GM12891 (cell line): ENCODE measurements around the gene ATG16L1.
A peak's percentile ranks its signal among the peaks of the same experiment; 100 is the strongest.
"Not testable (repeated sequence)": the region's sequence is repeated elsewhere in the genome, so short reads cannot be mapped to it uniquely, and the experiment has no call there.

Experiments
- DNase-seq: peaks from one replicate; pipeline ENCODE4 v3.0.0; 2011; ENCODE audit warnings: low spot score; ENCODE audit not compliant: insufficient read length
- FAIRE-seq: peaks from 2 replicates; lab custom pipeline; 2011; peaks lifted over from hg19 to GRCh38; lab: Jason Lieb, UNC
- PAX5 ChIP-seq: IDR thresholded peaks from 2 replicates; pipeline ENCODE4 v1.6.1; 2011; ENCODE audit warnings: low read length, moderate library complexity, mild to moderate bottlenecking; ENCODE audit not compliant: insufficient read depth, severe bottlenecking
- POLR2A ChIP-seq: IDR thresholded peaks from 2 replicates; pipeline ENCODE4 v1.6.1; 2011; ENCODE audit warnings: low read depth, low read length, control low read depth
- POLR2AphosphoS5 ChIP-seq: IDR thresholded peaks from 2 replicates; pipeline ENCODE4 v1.6.1; 2011; ENCODE audit warnings: low read depth, low read length, control low read depth
- POU2F2 ChIP-seq: IDR thresholded peaks from 2 replicates; pipeline ENCODE4 v1.6.1; 2011; ENCODE audit warnings: low read depth, mild to moderate bottlenecking, control low read depth, low read length, moderate library complexity
- SPI1 ChIP-seq: IDR thresholded peaks from 2 replicates; pipeline ENCODE4 v1.6.1; 2011; ENCODE audit warnings: low read depth, low read length, control low read depth
- TAF1 ChIP-seq: IDR thresholded peaks from 2 replicates; pipeline ENCODE4 v1.6.1; 2011; ENCODE audit warnings: low read depth, low read length, control low read depth

The ATG16L1 gene

DNA sequence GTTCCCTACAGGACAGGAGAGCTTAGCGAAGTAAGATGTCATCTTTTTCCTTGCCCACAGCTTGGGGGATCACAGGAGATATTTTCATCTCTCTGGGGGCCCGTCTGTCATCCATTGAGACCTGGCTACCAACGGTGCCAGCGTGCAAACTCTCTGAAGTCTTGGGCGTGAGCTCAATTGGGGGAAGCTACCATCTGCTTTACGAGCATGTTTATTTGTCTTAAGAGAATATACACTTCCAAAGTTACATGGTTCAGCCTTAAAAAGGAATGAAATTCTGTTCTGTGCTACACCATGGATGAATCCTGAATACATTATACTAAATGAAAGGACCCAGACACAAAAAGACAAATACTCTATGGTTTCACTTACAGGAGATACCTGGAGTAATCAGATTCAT lies 69.7 kb downstream of the ATG16L1 start:
- DNase-seq = no peak
- TF ChIP-seq POU2F2 (no peak), POLR2A (no peak), POLR2AphosphoS5 (no peak), PAX5 (no peak), SPI1 (no peak), TAF1 (no peak)
- no peak for FAIRE-seq

DNA sequence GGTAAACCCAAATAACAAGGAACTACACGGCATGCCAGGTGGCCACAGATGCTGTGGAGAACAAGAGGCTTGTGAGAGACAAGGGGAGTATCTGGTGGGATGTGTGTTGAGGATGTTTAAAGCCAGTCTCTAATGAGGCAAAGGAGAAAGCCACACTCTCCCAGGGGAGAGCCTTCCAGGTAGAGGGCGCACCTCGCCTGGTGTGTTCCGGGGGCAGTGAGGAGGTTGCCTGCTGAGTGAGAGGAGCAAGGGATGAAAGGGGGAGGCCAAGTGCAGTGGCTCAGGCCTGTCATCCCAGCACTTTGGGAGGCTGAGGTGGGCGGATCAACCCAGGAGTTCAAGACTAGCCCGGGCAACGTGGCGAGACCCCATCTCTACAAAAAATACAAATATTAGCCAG lies 72.4 kb downstream of the ATG16L1 start:
- TF ChIP-seq POLR2AphosphoS5 (no peak), TAF1 (no peak), PAX5 (no peak), POU2F2 (no peak), SPI1 (no peak), POLR2A (no peak)
- no peak for DNase-seq
- FAIRE-seq = no peak

DNA sequence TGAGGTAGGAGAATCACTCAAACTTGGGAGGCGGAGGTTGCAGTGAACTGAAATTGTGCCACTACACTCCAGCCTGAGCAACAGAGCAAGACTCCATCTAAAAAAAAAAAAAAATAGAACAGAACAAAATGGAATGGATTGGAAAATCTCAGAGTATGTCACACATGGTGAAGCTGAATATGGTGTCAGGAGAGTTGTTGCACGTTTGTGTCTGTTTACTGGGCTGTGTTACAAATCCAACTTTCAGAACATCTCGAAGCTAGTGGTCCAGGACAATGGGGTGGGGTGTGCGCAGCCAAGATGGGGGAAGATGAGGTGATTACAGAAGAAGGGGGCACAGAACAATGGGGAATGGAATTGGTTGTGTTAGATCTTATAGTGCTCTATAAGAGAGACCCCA lies 73.8 kb downstream of the ATG16L1 start:
- TF ChIP-seq POU2F2 = no peak
- TF ChIP-seq SPI1 = no peak
- TF ChIP-seq PAX5 = no peak
- no peak for TF ChIP-seq TAF1
- no peak for TF ChIP-seq POLR2AphosphoS5
- TF ChIP-seq POLR2A = no peak
- no peak for FAIRE-seq
- DNase-seq = no peak

GRCh38 chr2:233325814-233326213 lies 74.3 kb downstream of the ATG16L1 start:
- no peak for FAIRE-seq
- no peak for DNase-seq
- TF ChIP-seq TAF1 (no peak), POLR2A (no peak), PAX5 (no peak), SPI1 (no peak), POU2F2 (no peak), POLR2AphosphoS5 (no peak)

GRCh38 chr2:233326500-233326899 lies 75.0 kb downstream of the ATG16L1 start:
- FAIRE-seq (no peak), DNase-seq (no peak)
- TF ChIP-seq POU2F2 (no peak), TAF1 (no peak), PAX5 (no peak), POLR2A (no peak), POLR2AphosphoS5 (no peak), SPI1 (no peak)

GRCh38 chr2:233328922-233329321 lies 77.4 kb downstream of the ATG16L1 start:
- DNase-seq (no peak), FAIRE-seq (no peak)
- TF ChIP-seq SPI1 (no peak), POU2F2 (no peak), PAX5 (no peak), TAF1 (no peak), POLR2A (no peak), POLR2AphosphoS5 (no peak)

- FAIRE-seq = peak; percentile 47
Observed at GRCh38 chr2:233329489-233330135, 78.1 kb downstream of the ATG16L1 start.

DNA sequence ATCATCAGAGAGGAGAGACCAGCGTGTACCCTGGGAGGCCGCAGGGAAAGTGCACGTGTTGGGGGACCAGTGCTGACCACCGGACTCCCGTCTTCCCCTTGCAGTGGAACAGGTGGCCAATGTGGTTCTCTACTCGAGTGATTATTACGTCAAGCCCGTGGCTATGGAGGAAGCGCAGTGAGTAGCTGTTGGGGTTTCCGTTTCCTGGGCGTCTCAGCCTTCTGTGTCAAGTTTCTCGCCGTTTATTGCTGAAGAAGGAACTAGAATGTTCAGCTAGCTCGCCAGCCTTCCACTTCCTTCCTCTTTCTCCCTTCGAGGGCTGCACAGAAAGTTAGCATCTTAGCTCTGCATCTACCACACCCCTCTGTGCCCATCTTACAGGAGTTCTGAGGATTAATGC lies 80.1 kb downstream of the ATG16L1 start:
- DNase-seq = peak; percentile 48
- FAIRE-seq = peak; percentile 96

More at GRCh38 chr2:233329489-233330135, 78.1 kb downstream of the ATG16L1 start:
- TF ChIP-seq POLR2AphosphoS5 = no peak
- no peak for TF ChIP-seq PAX5
- TF ChIP-seq SPI1 = no peak
- no peak for TF ChIP-seq POLR2A
- no peak for TF ChIP-seq TAF1
- TF ChIP-seq POU2F2 = no peak
- no peak for DNase-seq

DNA sequence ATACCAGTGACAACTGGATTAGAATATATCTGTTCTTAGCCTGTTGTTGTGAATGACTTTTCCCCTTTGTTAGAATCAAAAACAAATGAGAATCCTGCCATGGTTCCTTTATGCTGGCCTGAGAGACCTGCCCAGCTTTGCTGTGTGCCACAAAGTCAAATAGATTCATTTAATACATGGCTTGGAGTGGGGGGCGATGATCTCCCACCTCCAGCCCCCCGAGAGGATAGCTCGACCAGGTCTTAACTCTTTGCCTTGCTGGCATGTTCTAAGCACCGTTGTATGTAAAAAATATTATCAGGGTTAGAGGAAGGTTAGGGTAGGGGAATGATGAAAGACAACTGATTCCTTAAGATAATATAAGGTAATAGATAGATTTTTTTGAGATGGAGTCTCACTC lies 80.7 kb downstream of the ATG16L1 start:
- FAIRE-seq (no peak), DNase-seq (no peak)
- no peak for TF ChIP-seq TAF1
- TF ChIP-seq POLR2A = no peak
- TF ChIP-seq SPI1 = no peak
- no peak for TF ChIP-seq POU2F2
- TF ChIP-seq PAX5 = no peak
- TF ChIP-seq POLR2AphosphoS5 = no peak

More for the DNA sequence above, 80.1 kb downstream of the ATG16L1 start:
- no peak for TF ChIP-seq POLR2AphosphoS5
- 0 out of 2 replicates have a peak, but pooled peaks have one; percentile 31 for TF ChIP-seq POU2F2
- TF ChIP-seq POLR2A = no peak
- TF ChIP-seq SPI1 = peak; percentile 86

DNA sequence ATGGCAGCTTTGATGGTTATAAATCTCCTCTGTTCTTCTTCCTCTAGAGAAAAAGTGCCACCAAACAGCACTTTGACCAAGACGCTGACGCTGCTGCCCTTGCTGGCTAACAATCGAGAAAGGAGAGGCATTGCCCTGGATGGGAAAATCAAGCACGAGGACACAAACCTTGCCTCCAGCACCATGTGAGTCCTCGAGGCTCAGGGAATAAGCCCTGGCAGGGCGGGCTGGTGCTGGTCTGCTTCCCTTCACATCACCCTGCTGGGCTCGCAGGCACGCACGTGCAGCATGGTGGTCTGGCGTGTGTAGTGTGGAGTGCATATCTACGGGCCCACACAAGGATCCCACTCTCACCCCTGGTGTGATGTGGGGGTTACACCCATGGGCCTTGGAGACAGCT lies 83.4 kb downstream of the ATG16L1 start:
- no peak for TF ChIP-seq POU2F2
- no peak for DNase-seq
- FAIRE-seq = no peak

GRCh38 chr2:233336091-233336490 lies 84.6 kb downstream of the ATG16L1 start:
- not testable (repeated sequence) for FAIRE-seq

More at GRCh38 chr2:233336091-233336490, 84.6 kb downstream of the ATG16L1 start:
- not testable (repeated sequence) for DNase-seq
